Endodermal cell (in vitro differentiated cells): ENCODE measurements around the gene WSCD2. TPM values are rescaled to one million over a fixed set of nuclear protein-coding genes. Genes with fewer than 3 reads are reported as not detected.

Source experiments
- DNase-seq: peaks from one replicate; pipeline ENCODE4 v3.0.0-alpha.2; 2017
- H3K27ac ChIP-seq: 2 replicates; pipeline ENCODE4 v1.5.1; 2013; ENCODE audit warnings: mild to moderate bottlenecking, low read depth, low read length, moderate library complexity
- H3K27me3 ChIP-seq: 2 replicates; pipeline ENCODE4 v1.6.1; 2013; ENCODE audit warnings: mild to moderate bottlenecking, low read length, moderate library complexity; ENCODE audit not compliant: insufficient read depth, control insufficient read depth, poor library complexity, severe bottlenecking
- H3K36me3 ChIP-seq: 2 replicates; pipeline ENCODE4 v1.7.0; 2013; ENCODE audit warnings: mild to moderate bottlenecking, low read length, moderate library complexity; ENCODE audit not compliant: control insufficient read depth, insufficient read depth
- H3K4me1 ChIP-seq: one replicate; pipeline ENCODE4 v1.7.0; 2013; ENCODE audit warnings: low read length; ENCODE audit not compliant: control insufficient read depth, insufficient read depth
- H3K4me3 ChIP-seq: 2 replicates; pipeline ENCODE4 v1.5.1; 2013; ENCODE audit warnings: mild to moderate bottlenecking, low read length, moderate library complexity
- H3K9ac ChIP-seq: 2 replicates; pipeline ENCODE4 v1.6.1; 2013; ENCODE audit warnings: mild to moderate bottlenecking, low read length, moderate library complexity; ENCODE audit not compliant: poor library complexity, severe bottlenecking; ENCODE audit errors: extremely low read depth
- H3K9me3 ChIP-seq: 2 replicates; pipeline ENCODE4 v1.6.1; 2013; ENCODE audit warnings: mild to moderate bottlenecking, low read length, moderate library complexity; ENCODE audit not compliant: control insufficient read depth
- H3K27ac Mint-ChIP-seq: 2 replicates; pipeline ENCODE4 v1.8.0; 2020; ENCODE audit warnings: mixed read lengths
- H3K27me3 Mint-ChIP-seq: 2 replicates; pipeline ENCODE4 v1.8.0; 2021; ENCODE audit warnings: mild to moderate bottlenecking, mixed read lengths; ENCODE audit not compliant: insufficient read depth
- H3K36me3 Mint-ChIP-seq: 2 replicates; pipeline ENCODE4 v1.8.0; 2020; ENCODE audit warnings: low read depth, mixed read lengths
- H3K4me1 Mint-ChIP-seq: 2 replicates; pipeline ENCODE4 v1.8.0; 2020; ENCODE audit warnings: mixed read lengths
- H3K4me3 Mint-ChIP-seq: 2 replicates; pipeline ENCODE4 v1.8.0; 2020; ENCODE audit warnings: mild to moderate bottlenecking, moderate library complexity, mixed read lengths
- H3K9me3 Mint-ChIP-seq: 2 replicates; pipeline ENCODE4 v1.8.0; 2020; ENCODE audit warnings: mild to moderate bottlenecking, mixed read lengths
- WGBS, 2 experiments: methylation state at CpG; one replicate each; pipeline versions ENCODE4 v1.1.5 to v1.1.7; 2013; ENCODE audit warnings: missing lambda C conversion rate in 2 of 2, mixed read lengths in 1 of 2; ENCODE audit not compliant: insufficient coverage in 1 of 2, insufficient read length in 1 of 2; 5-methylcytosine and 5-hydroxymethylcytosine counted together
- total RNA-seq, 2 donors: library from RNA; stranded (reverse); fragmentation: NEBNext Ultra II Directional in 1 of 2; extraction: Animal tissue kit (Norgen Biotek cat#: 25700) in 1 of 2; gene quantifications; 2 replicates in 1 of 2; 3 replicates in 1 of 2; pipeline ENCODE4 v1.2.1, GENCODE V29; 2021
- TF ChIP-seq, protein P1 (sequence below): fragments of 200-600 bp; sonication (generic); conservative IDR thresholded peaks from 2 replicates; pipeline ENCODE4 v1.5.0; 2021; ENCODE audit warnings: antibody characterized with exemption, mild to moderate bottlenecking

WSCD2 gene
- total RNA-seq, 2 donors from 2014 or later, result 0.80 to 1.3 TPM

DNA sequence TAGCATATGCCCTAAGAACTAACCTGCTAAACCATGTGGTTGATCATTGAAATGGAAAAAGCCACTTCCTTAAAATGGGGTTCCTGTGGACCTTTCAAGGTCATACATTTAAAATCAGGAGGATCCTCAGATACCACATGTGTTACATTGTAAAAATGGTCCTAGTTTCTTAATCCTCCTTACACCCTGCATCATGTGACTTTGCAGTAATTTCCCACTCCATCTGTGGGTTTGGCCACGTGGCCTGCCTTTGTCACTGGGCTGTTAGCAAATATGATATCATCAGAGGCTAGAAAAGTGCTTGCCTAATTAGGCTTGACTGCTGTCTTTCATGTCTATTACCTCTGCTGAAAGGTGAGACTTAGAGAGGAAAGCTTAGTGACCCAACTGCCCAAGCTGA lies 139.3 kb downstream of the WSCD2 start:
- Mint-ChIP-seq H3K27me3 (peaks cover 2% of the 10 kb centered on the region), H3K9me3 (peaks cover 2% of the 10 kb centered on the region), H3K4me3 (no peak overlapping the region), H3K4me1 (peaks cover 24% of the 10 kb centered on the region), H3K36me3 (no peaks in the 10 kb centered on the region), H3K27ac (no peak overlapping the region)
- Histone ChIP-seq H3K9ac (no peak overlapping the region), H3K9me3 (peaks cover 7% of the 10 kb centered on the region), H3K36me3 (no peaks in the 10 kb centered on the region), H3K4me3 (no peak overlapping the region), H3K27ac (no peak overlapping the region), H3K27me3 (no peaks in the 10 kb centered on the region), H3K4me1 (no peaks in the 10 kb centered on the region)
- 59 to 80% methylated on average over 1 of the region's 1 CpG for WGBS, 2 experiments
- TF ChIP-seq, protein P1, sequence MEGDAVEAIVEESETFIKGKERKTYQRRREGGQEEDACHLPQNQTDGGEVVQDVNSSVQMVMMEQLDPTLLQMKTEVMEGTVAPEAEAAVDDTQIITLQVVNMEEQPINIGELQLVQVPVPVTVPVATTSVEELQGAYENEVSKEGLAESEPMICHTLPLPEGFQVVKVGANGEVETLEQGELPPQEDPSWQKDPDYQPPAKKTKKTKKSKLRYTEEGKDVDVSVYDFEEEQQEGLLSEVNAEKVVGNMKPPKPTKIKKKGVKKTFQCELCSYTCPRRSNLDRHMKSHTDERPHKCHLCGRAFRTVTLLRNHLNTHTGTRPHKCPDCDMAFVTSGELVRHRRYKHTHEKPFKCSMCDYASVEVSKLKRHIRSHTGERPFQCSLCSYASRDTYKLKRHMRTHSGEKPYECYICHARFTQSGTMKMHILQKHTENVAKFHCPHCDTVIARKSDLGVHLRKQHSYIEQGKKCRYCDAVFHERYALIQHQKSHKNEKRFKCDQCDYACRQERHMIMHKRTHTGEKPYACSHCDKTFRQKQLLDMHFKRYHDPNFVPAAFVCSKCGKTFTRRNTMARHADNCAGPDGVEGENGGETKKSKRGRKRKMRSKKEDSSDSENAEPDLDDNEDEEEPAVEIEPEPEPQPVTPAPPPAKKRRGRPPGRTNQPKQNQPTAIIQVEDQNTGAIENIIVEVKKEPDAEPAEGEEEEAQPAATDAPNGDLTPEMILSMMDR, result no peak
- no peak for DNase-seq

DNA sequence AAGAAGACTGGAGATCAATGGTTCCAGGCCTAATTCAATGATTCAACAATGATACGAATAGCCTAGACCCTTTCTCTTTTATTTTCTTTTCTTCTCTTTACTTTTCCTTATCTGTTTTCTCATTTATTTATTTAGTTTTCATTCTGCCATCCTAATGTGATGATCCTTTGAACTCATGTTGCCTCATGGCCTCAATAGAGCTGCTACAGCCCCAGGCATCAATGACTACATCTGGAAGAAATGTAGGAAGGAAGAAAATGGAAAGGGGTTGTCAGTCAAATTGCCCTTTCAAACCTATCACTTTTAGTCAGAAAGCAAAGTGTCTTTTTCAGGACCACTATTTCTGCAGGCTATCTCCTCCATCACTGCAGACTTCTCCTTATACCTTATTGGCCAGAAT lies 140.1 kb downstream of the WSCD2 start:
- TF ChIP-seq, protein P1, result no peak
- 81 to 88% methylated on average over 1 of the region's 1 CpG for WGBS, 2 experiments
- Mint-ChIP-seq H3K4me3 (no peak overlapping the region), H3K27ac (no peak overlapping the region), H3K36me3 (no peaks in the 10 kb centered on the region), H3K27me3 (no peaks in the 10 kb centered on the region), H3K9me3 (peaks cover 2% of the 10 kb centered on the region), H3K4me1 (peaks cover 24% of the 10 kb centered on the region)
- H3K9me3 ChIP-seq, result peaks cover 7% of the 10 kb centered on the region
- no peak overlapping the region for H3K27ac ChIP-seq
- H3K27me3 ChIP-seq, result no peaks in the 10 kb centered on the region
- no peaks in the 10 kb centered on the region for H3K36me3 ChIP-seq
- H3K4me3 ChIP-seq, result no peak overlapping the region
- no peak for DNase-seq
- no peaks in the 10 kb centered on the region for H3K4me1 ChIP-seq
- no peak overlapping the region for H3K9ac ChIP-seq

DNA sequence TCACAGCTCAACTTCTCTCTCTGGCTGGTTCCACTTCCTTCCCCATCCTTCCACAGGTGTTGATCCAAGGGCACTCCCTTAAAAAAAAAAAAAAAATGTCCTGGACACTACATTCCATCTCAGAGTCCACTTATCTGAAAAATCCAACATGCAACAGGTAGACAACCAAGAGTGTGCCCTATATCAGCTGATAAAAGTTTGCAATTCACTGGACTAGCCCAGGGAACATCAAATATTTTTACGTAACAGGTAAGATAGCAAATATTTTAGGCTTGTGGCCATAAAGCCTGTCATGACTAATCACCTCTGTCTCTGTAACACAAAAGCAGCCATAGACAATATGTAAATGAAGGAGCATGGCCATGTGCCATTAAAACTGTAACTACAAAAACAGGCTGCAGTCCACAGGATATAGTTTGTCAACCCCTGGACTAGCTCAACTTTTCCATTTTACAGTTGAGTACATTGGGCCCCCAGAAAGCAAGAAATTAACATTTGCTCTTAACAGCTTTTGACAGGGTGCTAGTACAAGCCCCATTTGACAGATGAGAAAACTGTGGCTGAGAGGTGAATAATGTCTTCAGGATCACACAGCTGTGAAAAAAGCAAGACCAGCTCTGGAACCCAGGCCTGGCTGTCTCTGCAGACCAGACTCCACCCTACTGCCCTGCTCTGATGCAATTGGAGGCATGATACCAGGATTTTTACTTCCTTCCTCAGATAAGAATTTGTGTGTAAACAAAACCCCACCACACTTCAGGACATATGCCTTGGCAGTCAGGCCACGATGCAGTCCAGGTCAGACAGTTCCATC lies 141.2 kb downstream of the WSCD2 start:
- Histone ChIP-seq H3K27ac (no peak overlapping the region), H3K9ac (no peak overlapping the region), H3K9me3 (peaks cover 11% of the 10 kb centered on the region), H3K27me3 (no peaks in the 10 kb centered on the region), H3K36me3 (no peaks in the 10 kb centered on the region), H3K4me1 (no peaks in the 10 kb centered on the region), H3K4me3 (no peak overlapping the region)
- Mint-ChIP-seq H3K4me1 (peaks cover 24% of the 10 kb centered on the region), H3K27me3 (no peaks in the 10 kb centered on the region), H3K36me3 (no peaks in the 10 kb centered on the region), H3K4me3 (no peak overlapping the region), H3K9me3 (peaks cover 2% of the 10 kb centered on the region), H3K27ac (no peak overlapping the region)
- DNase-seq, result no peak
- TF ChIP-seq, protein P1, result no peak
- 92 to 100% methylated on average over 1 to 2 of the region's 2 CpGs for WGBS, 2 experiments
